ENCODE measurements around the gene CLSTN1.

GRCh38 chr1:9798236-9799130 is 25.3 kb downstream of the CLSTN1 start:
- TF ChIP-seq, protein P1, sequence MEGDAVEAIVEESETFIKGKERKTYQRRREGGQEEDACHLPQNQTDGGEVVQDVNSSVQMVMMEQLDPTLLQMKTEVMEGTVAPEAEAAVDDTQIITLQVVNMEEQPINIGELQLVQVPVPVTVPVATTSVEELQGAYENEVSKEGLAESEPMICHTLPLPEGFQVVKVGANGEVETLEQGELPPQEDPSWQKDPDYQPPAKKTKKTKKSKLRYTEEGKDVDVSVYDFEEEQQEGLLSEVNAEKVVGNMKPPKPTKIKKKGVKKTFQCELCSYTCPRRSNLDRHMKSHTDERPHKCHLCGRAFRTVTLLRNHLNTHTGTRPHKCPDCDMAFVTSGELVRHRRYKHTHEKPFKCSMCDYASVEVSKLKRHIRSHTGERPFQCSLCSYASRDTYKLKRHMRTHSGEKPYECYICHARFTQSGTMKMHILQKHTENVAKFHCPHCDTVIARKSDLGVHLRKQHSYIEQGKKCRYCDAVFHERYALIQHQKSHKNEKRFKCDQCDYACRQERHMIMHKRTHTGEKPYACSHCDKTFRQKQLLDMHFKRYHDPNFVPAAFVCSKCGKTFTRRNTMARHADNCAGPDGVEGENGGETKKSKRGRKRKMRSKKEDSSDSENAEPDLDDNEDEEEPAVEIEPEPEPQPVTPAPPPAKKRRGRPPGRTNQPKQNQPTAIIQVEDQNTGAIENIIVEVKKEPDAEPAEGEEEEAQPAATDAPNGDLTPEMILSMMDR (IDR thresholded peaks at IDR 0.05; ENCODE audit: low read length) = no peak
- TF ChIP-seq EZH2 (IDR thresholded peaks at IDR 0.05; ENCODE audit: borderline replicate concordance, low read length) = no peak

Data from OCI-LY1 (cell line).